Urothelium cell line (cell line): ENCODE measurements around the gene VPS35.

Experiments used
- DNase-seq: peaks from one replicate; pipeline ENCODE4 v3.0.0; 2011; ENCODE audit warnings: low spot score, mixed read lengths
- FAIRE-seq: peaks from 2 replicates; lab custom pipeline; 2011; peaks lifted over from hg19 to GRCh38; lab: Jason Lieb, UNC

VPS35 gene

GRCh38 chr16:46620266-46621005 is 68.5 kb downstream of the VPS35 start:
- DNase-seq (peak; percentile 30), FAIRE-seq (no peak)

DNA sequence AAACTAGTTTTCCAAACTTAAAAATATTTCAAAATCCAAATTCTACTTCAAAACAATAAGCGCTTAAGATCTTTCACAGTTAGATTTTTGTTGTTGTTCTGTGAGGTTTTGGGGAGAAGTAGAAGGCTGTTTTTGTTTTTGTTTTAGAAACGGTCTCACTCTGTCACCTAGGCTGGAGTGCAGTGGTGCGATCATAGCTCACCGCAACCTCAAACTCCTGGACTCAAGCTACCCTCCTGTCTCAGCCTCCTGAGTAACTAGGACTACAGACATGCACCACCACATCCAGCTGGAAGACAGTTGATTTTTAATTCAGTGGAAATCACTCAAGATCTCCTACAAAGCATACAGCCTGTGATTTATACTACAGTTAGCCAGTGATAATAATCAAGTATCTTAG is 70.5 kb downstream of the VPS35 start:
- DNase-seq (no peak), FAIRE-seq (no peak)

- FAIRE-seq (no peak), DNase-seq (no peak)
Measured at GRCh38 chr16:46614006-46614405, 75.0 kb downstream of the VPS35 start.

- DNase-seq, result no peak
- FAIRE-seq, result no peak
Measured at GRCh38 chr16:46613352-46613751, 75.6 kb downstream of the VPS35 start.

- no peak for FAIRE-seq
- no peak for DNase-seq
Measured at GRCh38 chr16:46612121-46612520, 76.9 kb downstream of the VPS35 start.

- DNase-seq, result no peak
- FAIRE-seq, result no peak
Measured at GRCh38 chr16:46607529-46607928, 81.4 kb downstream of the VPS35 start.

DNA sequence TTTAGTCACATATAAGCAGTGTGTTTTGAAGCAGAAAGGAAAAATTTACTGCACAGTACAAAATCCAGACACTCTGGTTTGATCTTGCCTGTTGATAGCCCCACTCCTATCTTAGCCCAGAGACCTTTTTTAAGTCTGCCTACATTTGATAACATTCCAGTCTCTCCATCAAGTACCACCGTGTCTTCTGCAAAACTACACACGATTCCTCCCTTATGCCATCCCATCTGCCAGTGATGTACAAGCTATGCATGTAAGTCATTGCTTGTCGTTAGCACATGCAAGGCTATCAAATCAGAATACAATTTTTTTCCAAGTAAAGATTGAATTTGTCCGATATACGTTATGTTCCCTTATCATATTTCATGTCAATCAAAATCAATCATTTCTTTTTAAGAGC is 82.7 kb downstream of the VPS35 start:
- FAIRE-seq, result no peak
- DNase-seq, result no peak
